HG03521 (cell line): ENCODE measurements around the gene VPS13D.
"Not testable (repeated sequence)": the region's sequence is repeated elsewhere in the genome, so short reads cannot be mapped to it uniquely, and the experiment has no call there.

Experiments used
- ATAC-seq: cut with Tn5 transposase; IDR thresholded peaks from one replicate; pipeline ENCODE4 v1.9.1; 2021; ENCODE audit warnings: mild to moderate bottlenecking, moderate library complexity; ENCODE audit not compliant: unreplicated experiment

VPS13D gene

DNA sequence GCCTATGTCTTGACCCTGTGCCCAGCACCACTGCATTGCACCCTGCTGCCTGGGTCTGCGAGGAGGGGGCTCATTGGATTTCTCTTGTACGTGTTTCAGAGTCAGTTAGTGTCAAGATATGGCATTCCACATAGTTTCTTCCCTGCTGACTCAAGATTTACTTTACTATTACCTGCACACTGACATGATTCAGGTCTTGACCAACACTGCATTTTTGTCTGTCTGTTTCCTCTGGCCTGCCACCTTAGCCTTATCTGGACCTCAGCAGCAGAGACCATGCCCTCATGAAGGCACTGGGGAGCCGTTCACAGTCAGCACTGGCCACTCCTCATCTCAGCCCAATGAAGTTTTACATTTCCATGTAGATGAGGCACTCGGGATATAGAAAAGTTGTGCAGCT, 232.8 kb downstream of the VPS13D start:
- ATAC-seq, result no peak

DNA sequence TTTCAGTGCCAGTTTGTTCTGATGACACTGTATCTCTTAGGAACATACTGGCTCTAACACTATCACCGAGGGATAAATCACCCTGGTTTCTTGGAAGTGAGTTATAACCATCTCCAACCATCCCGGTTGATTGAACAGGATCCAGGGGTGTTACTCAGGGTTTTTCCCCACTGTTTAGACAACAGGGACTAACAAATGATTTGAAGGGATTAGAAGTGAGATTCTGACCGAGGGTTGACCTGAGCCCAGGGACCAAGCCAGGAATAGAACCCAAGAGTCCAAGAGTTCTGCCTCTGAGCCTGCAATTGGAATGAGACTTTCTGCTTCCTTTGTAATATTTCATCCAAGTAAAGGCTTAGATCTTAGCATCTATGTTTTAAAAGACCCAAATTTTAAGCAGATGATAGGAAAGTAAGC, 234.2 kb downstream of the VPS13D start:
- ATAC-seq, result no peak

DNA sequence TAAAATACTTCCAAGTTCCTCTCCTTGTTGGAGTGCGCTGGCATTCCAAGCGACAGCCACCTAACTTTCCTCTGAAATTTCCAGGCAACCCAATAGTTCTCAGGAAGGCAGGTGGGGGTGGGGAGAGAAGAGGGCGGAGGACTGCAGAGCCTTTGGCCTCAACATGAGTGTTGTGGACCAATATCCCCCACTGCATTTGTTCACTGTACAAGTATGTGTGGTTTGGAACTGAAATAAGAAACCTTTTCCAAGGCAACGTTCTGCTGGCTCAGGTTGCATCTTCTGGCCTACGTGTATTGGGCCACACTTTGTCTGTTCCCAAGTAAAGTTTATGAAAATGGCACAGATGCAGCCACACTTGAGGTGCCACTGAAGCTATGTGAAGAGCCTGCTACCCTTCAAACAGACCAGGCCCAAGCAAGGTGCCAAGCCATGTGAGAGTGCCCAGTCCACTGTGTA, 234.8 kb downstream of the VPS13D start:
- no peak for ATAC-seq

DNA sequence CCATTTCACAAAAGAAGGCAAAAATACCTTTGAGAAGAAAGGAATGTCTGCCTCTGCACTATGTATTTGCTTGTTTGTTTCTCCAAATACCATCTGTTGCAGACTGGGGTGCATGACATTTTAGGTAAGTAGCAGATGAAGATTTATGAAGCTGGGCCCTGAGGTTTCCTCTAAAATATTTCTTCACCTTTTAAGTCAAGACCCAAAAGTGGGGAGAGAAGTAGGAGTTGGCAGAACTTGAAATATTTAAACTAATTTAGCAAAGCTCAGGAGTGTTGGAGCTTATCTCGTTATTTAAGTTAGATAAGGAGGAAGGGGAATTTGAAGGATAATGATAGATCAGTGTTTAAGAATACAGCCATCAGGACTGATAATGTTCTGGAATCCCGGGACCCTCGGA, 235.3 kb downstream of the VPS13D start:
- no peak for ATAC-seq

DNA sequence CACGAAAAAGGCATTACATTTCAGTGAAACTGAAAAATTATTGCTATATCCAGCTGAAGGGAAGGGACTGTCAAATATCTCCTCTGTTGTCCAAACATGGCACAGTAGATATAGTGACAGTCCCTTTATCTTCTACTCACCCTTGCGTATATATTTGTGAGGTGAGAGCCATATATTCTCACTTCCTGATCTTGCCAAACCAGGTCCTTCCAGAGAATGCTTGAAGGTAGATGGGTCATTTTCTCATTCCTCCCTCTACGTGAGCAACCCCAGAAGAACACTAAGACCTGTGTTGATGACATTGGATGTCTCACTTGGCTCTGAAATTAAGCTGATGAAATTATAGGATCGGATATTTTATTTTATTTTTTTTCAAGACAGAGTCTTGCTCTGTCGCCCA, 237.0 kb downstream of the VPS13D start:
- ATAC-seq, result no peak

DNA sequence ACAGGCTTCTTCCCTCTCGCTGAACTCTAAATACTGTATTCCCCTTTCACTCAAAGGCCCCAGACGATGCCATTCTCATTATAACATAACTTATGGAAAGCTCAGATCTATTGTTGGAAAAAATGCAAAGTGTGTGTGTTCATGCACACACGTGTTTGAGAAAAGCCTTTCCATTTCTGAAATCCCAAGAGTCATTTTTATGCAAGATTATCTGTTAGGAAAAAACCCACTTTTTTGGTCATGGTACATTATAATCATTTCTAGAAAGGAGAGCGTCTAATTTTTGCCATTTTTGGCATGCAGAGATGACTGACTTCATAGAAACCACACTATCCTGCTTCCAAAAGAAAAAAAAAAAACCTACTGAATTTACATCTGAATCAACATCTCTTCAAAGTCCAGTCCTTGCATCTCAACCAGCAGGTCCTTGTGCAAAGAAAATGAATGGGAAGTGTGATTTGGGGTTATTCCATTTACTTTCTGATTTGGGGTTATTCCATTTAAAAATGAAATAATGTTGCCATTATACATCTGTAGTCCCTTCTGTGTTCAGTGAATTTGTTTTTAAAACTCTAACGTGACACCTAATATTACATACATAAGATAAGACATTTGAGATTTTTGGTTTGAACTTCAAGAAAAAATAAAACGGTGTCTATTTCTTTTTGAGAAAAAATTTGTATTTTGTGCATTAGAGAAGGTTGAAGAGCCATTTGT, 237.9 kb downstream of the VPS13D start:
- ATAC-seq, result no peak

DNA sequence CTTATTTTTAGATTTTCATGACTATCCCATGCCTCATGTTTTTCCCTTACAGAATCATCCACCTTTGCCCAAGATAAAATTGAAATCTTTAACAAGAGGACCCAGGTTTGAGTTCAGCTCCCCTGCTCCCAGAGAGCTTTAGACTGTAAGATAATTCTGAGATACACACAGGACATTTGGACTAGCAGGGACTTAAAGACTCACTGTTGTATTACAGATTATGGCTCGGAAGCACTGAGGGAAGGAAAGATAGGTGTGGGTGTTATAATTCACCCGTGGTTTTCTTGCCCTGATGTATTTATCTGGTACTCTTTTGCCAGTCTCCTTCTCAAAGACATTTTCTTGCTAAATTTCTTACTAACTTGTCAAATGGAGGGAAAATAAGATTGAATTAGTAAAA, 238.5 kb downstream of the VPS13D start:
- ATAC-seq, result no peak

DNA sequence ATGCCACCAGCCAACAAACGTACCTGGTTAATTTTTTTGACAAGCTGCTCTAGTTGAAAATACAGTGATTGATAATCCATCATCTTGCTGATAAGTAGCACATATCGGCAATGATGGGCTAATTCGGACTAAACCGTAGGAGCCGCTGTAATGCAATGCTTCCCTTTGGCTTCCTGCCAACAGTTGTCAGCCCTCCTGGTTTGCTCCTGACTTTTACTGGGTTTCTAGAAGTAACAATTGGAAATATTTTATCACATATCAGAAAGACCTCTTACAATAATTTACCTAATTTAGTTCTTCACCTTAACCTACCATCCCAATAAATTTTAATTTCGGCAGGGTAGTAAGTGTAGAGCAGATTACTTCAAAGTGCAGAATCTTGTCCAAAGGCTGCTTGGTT, 239.7 kb downstream of the VPS13D start:
- ATAC-seq, result no peak

DNA sequence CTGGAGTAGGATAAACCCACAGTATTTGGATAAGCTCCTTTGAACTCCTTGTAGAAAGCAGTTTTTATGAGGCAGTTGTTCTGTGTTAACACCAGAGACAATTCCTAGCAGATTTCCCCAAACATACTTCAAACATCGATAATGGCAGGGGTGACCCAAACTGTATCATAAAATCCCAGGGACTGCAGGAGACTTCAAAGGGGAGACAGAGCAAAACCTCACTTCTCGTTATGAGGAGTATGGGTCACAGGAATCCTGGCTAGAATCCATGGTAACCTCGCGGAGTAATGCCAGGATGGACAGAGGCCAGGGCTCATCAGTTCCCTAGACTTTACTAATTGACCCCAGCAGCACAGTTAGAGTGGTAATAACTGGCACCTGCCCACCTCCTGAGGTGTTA, 240.2 kb downstream of the VPS13D start:
- no peak for ATAC-seq

DNA sequence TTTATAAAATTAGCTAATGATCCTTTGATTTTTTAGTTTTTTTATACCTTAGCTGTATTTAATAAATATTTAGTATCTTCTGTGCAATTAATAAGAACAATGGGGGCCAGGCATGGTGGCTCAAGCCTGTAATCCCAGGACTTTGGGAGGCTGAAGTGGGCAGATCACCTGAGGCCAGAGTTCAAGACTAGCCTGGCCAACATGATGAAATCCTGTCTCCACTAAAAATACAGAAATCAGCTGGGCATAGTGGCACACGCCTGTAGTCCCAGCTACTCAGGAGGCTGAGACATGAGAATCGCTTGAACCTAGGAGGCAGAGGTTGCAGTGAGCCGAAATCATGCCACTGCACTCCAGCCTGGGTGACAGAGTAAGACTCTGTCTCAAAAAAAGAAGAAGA, 241.1 kb downstream of the VPS13D start:
- ATAC-seq, result not testable (repeated sequence)

DNA sequence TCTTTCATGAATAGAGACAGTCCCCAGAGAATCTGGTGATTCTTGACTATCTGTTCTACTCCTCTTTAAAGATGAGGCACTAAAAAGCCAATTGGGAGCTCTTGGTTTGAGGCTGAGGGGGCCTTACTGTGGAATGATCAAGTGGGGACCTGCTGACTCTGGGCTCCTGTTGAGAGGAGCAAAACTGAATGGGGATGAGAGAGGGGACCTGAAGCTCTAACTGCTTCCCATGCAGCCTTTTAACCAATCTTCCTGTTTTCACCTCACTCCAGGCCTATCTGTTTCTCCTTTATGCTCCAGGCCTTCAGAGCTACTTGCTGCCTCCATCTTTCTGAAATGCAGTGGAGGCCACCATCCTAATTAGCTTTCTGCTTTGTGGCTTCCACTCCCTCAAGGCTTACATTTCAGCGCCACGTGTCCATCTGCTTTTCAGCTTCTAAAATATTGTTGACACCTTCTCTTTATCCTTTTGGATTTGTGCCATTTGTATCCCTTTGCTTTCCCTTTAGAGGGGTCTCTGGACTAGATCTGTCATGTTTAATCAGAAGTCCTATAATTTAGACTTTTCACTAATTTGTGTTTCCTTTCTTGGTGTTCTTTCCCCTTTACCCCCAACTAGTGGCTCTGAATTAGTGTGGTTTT, 242.4 kb downstream of the VPS13D start:
- no peak for ATAC-seq

DNA sequence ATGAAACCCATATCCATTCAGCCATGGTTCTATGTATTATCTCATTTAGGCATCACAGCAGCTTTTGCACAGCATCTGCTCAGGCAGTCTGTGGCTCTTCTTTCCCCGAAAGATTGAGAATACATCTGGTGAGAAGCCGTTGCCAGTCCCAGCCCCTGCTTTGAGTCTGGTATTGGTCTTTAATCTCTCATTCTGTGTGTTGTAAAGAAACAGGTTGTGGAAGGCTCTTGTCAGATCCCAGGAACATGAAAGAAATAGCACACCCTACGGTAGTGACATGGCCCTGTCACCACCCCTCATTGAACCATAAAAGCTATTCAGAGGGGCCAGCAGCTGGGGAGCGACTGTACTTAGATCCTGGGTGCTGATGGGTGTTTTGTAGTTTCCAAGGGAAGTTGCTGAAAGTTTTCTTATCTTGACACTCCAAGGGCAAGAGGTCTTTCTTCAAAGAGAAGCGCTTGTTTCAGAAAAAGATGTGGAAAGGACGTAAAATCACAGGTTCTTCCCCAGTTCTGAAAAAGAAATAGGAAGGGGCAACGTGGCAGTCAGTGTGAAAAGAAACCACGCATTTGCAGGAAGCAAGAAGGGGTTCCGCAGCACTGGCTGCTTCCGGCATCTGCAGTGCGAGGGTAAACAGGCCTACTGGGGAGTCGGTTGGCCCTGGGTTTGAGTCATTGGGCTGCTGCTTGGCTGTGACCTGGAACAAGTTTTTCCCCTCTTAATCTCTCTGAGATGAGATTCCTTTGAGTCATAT, 243.1 kb downstream of the VPS13D start:
- ATAC-seq, result no peak

DNA sequence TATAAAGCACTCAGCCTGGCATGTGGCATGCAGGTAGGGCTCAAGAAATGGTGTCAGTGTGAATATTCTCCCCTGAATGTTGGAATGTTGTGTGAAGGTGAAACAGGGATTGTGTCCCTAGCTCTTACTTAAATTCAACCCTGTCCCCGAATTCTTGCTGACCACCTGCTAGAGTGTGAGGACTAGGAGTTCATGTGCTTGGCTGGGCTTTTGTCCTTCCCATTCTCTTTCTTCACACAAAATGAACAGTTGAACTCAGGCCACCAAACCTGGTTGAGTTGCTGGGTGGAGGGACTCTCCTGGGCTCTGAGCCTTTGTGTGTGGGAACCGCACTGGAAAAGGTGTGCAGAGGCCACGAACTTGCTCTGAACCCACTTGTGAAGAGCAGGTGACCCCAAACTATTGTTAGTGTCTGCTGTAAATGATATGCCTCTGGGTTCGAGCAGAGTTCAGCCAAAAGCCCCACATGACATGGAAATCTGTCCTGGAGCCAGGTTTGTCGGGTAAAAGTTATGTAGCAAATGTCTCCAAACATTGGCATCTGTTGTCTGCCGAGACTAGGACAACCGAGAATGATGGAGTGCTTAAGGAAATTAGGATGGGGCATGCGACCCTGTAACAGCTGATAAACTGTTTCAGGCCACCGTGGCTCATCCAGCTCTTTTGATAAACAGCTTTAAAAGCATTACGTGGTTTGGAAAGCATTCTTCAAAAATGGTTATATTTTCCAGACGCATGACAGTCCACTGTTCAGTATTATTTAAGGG, 243.9 kb downstream of the VPS13D start:
- ATAC-seq, result no peak

DNA sequence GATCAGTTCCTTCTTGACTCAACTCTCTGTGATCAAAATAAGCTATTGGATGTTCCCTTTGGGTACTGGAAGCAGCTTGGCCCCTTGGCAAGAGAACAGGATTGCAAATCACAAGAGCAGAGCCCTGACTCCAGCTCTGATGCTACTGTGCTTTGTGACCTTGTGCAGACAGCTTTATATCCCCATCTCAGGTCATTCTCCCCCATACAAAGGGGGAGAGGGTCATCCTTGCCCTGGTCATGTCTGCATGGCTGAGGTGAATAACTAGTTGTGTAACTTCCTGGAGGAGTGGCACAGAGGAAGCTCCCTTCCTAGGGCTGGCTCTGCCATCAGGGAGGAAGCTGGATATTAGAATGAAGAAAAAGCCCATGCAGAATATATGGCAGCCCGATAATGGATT, 245.3 kb downstream of the VPS13D start:
- no peak for ATAC-seq

DNA sequence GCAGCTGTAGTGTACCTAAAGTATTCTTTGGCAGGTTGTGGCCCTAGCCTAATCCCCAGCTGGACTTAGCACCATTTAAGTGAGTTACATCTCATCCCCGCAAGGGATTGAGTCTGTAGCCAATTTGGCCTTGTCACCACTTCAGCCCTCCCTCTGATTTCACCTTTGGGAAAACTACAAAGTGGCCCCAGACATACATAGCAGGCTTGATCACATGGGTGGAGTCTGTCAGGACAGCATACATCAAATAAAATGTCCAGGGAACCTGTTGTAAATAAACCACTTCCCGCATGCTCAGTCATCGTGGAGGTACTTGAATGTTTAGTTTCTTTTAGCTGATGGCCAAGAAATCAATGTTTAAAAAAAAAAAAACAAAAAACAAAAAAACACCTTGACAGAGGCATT, 245.7 kb downstream of the VPS13D start:
- no peak for ATAC-seq

DNA sequence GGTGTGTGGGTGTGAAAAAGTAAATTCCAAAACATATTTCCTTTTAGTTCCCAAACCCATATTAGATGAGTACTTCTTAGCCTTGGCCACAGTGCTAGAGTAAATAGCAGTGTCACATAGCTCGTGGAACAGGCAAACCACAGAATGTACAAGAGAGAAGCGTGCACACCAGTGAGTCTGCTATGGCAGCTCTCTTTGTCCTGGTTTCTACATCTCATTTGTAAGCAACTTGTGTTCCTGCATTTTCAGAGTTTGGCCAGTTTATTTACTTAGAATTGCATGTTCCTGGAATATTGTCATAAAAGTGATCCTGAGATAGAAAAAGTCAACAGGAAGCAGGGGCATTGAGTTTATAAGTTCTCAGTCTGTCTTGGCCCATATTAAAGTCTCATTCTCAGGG, 246.1 kb downstream of the VPS13D start:
- ATAC-seq, result no peak

DNA sequence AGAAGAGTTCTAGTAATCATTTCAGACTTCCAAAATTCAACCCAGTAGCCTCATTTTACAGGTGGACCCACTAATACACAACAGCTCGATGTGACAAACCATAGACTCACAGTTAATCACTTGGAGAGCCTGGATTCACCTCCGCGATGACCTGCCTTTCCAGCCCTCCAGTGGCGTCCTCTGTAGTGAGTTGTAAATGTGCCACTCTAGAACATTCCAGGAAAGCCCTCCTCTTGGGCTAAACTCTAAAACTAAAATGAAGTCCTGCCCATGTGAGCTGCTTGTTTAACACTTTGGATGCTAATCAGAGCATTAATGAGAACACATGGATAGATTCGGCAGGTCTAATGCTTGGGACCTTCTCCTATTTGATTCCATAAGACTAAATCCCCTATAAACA, 247.5 kb downstream of the VPS13D start:
- ATAC-seq, result no peak

DNA sequence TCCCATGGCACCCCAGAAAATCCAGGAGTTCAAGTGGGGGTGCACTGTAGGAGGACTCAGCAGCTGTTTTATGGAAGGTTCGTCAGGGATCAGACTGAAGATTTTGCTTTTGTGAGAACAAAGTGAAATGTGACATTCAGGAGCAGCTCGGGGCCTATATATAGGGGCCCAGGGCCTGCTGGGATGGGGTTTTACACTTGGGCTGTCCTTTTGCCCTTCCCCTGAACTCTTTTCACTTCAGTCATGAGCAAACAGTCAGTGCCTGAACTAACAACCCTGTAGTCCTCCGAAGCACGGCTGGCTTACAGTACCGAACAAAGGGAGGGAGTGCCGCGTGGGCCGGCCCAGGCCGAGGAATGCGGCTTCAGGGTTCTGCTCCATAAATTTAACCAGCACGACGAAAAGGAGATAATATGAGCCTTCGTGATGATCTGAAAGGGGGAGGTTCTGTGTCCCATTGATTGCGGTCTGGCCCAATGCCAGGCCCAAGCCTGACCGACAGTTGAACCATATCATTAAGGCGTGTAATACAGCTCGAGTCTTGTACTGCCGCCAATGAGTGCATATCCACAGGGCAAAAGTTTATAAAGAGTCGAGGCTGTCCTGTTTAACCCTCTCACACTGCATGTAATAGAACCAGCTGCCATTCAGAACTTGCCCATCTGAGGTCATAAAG, 248.2 kb downstream of the VPS13D start:
- ATAC-seq, result no peak

DNA sequence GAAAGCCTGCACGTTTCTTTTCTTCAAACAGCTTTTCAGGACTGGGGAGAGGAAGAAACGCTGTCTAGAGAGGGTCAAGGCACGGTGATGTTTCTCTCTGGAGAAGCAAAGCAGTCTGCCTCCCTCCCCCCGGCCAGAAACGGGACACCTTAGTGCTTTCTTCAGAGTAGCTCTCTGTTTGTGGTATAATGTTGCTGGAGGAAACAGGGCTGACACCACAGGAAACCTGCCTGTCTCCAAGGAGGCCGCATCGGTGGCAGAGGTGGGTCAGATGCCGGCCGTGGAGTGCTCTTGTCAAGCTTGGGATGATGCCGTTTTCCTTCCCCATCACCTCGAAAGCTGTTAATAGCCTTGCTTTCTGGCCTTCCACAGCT, 248.8 kb downstream of the VPS13D start:
- ATAC-seq, result no peak

DNA sequence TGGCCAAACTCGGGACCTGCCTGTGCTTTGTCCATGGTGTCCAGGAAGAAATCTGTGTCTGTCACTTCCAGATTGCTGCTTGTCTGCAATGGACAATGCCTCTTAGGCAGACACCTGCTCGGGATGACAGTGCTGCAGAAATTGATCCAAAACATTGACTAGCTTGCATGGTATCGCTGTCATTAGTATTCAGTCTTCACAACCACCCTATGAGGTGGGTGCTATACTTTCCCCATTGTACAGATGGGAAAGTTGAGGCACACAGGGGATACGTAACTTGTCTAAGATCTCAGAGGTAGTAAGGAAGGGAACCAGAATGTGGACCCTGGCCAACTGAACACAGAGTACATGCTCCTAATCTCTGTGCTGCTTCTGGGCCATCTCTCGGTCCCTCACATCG, 249.5 kb downstream of the VPS13D start:
- no peak for ATAC-seq

DNA sequence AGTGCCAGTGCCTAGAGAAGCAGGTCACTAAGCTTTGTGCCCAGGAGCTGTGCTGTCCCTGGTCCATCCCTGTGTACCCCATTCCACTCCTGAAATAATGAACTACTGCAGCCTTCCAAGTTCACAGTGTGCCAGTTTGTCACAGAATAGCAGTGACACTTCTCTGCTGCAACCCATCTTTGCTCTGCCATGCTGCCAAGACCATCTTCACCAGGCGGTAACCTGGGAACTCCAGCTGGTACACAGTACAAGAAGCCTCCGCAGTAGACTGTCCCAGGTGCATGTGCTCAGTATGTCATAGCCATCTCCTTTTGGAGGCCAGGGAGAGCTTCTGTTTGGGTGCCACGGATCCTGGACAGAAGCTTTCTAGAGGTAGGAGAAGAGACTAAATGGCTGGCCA, 250.2 kb downstream of the VPS13D start:
- no peak for ATAC-seq
